GM12878 (cell line): ENCODE measurements around the gene CENPP. TPM values are rescaled to one million over a fixed set of nuclear protein-coding genes. Genes with fewer than 3 reads are reported as not detected.

Experiments used
- ATAC-seq: fragments of 200-7000 bp; cut with Tn5 transposase; 3 replicates; pipeline ENCODE4 v1.9.1; 2020; ENCODE audit warnings: mild to moderate bottlenecking, moderate library complexity
- BruUV-seq: library from RNA; stranded (reverse); fragments of 400-500 nt; replicated peaks from 2 replicates; lab custom pipeline; 2021; lab: Mats Ljungman, UMichigan
- CTCF ChIA-PET: fragments of 300-600 bp; sonication (Branson Sonifier 250); formaldehyde crosslinking; extraction: SDS; loops from one replicate; lab custom pipeline; 2021; ENCODE audit warnings: inconsistent platforms; lab: Yijun Ruan, JAX
- POLR2A ChIA-PET: fragments of 350-600 bp; formaldehyde crosslinking; extraction: SDS; loops from one replicate; lab custom pipeline; 2021; ENCODE audit warnings: inconsistent platforms; lab: Charles Lee
- RAD21 ChIA-PET: fragments of 300-600 bp; sonication (Branson Sonifier 250); formaldehyde crosslinking; loops from one replicate; lab custom pipeline; 2023; ENCODE audit warnings: antibody characterized with exemption; ENCODE audit not compliant: unreplicated experiment; lab: Charles Lee
- SMC1A ChIA-PET: fragments of 300-600 bp; sonication (Branson Sonifier 250); formaldehyde crosslinking; loops from one replicate; lab custom pipeline; 2023; ENCODE audit not compliant: unreplicated experiment, uncharacterized antibody; lab: Charles Lee
- DNase-seq: peaks from one replicate; pipeline ENCODE4 v3.0.0-alpha.2; 2011; ENCODE audit warnings: low read depth, low spot score
- FAIRE-seq: peaks from 3 replicates; lab custom pipeline; 2011; peaks lifted over from hg19 to GRCh38; lab: Jason Lieb, UNC
- H2AFZ ChIP-seq: 2 replicates; pipeline ENCODE4 v1.6.0; 2011; ENCODE audit warnings: low read depth, low read length, control low read depth; ENCODE audit not compliant: control insufficient read depth
- H3K27ac ChIP-seq: 2 replicates; pipeline ENCODE4 v1.5.1; 2011; ENCODE audit warnings: control low read depth; ENCODE audit not compliant: control insufficient read depth, insufficient read depth
- H3K27me3 ChIP-seq, 2 experiments: replicated peaks in 1 of 2; 2 replicates each; pipeline versions ENCODE4 v1.6.0 to v1.6.1; 2011; ENCODE audit warnings: low read length in 1 of 2; ENCODE audit not compliant: control insufficient read depth in 2 of 2, insufficient read depth in 2 of 2
- H3K36me3 ChIP-seq, 2 experiments: 2 replicates each; pipeline ENCODE4 v1.5.1; 2011; ENCODE audit warnings: low read length in 1 of 2; ENCODE audit not compliant: control insufficient read depth in 2 of 2, insufficient read depth in 2 of 2
- H3K4me1 ChIP-seq: 2 replicates; pipeline ENCODE4 v1.6.1; 2011; ENCODE audit warnings: mild to moderate bottlenecking, low read length, moderate library complexity, mixed read lengths; ENCODE audit not compliant: control insufficient read depth, insufficient read depth
- H3K4me2 ChIP-seq: 2 replicates; pipeline ENCODE4 v1.6.0; 2011; ENCODE audit warnings: control low read depth; ENCODE audit not compliant: control insufficient read depth, insufficient read depth
- H3K4me3 ChIP-seq: fragments of 200-600 bp; sonication (generic); 2 replicates; pipeline ENCODE4 v1.5.1; 2016
- H3K79me2 ChIP-seq: 2 replicates; pipeline ENCODE4 v1.6.0; 2011; ENCODE audit warnings: low read length; ENCODE audit not compliant: control insufficient read depth, insufficient read depth
- H3K9ac ChIP-seq: 2 replicates; pipeline ENCODE4 v1.8.0; 2011; ENCODE audit warnings: low read length, control low read depth, mixed read lengths; ENCODE audit not compliant: control insufficient read depth, insufficient read depth
- H3K9me3 ChIP-seq: replicated peaks from 3 replicates; pipeline ENCODE4 v1.5.1; 2011; ENCODE audit warnings: mild to moderate bottlenecking, low read length; ENCODE audit not compliant: control insufficient read depth, insufficient read depth
- H4K20me1 ChIP-seq: 2 replicates; pipeline ENCODE4 v1.6.0; 2011; ENCODE audit not compliant: control insufficient read depth, insufficient read depth
- CBFB ChIP-seq: IDR thresholded peaks from 2 replicates; pipeline ENCODE4 v1.6.1; 2016; ENCODE audit warnings: antibody characterized with exemption, low read depth
- CHD1 ChIP-seq: IDR thresholded peaks from 2 replicates; pipeline ENCODE4 v1.6.1; 2012; ENCODE audit warnings: low read depth, low read length, improper control_type of control experiment
- CREB1 ChIP-seq: IDR thresholded peaks from 2 replicates; pipeline ENCODE4 v1.6.1; 2012; ENCODE audit warnings: low read depth, mild to moderate bottlenecking, inconsistent platforms
- FOXM1 ChIP-seq: IDR thresholded peaks from 2 replicates; pipeline ENCODE4 v1.6.1; 2012; ENCODE audit warnings: low read depth, mild to moderate bottlenecking, inconsistent platforms, low read length, moderate library complexity
- GABPA ChIP-seq: IDR thresholded peaks from 2 replicates; pipeline ENCODE4 v1.6.1; 2014; ENCODE audit warnings: antibody characterized with exemption, low read depth, mild to moderate bottlenecking, inconsistent platforms
- HCFC1 ChIP-seq: fragments of 150-350 bp; IDR thresholded peaks from 2 replicates; pipeline ENCODE4 v1.6.1; 2014; ENCODE audit warnings: low read length
- KAT2A ChIP-seq: conservative IDR thresholded peaks from 2 replicates; pipeline ENCODE4 v1.6.1; 2011; ENCODE audit warnings: low read depth, low read length; ENCODE audit not compliant: control insufficient read depth
- NFYB ChIP-seq: IDR thresholded peaks from 2 replicates; pipeline ENCODE4 v1.6.1; 2011; ENCODE audit warnings: low read depth, mild to moderate bottlenecking, low read length, improper control_type of control experiment, moderate library complexity; ENCODE audit not compliant: insufficient read depth
- NRF1 ChIP-seq: conservative IDR thresholded peaks from 2 replicates; pipeline ENCODE4 v1.6.1; 2011; ENCODE audit warnings: mild to moderate bottlenecking, low read depth, low read length, improper control_type of control experiment
- PKNOX1 ChIP-seq: fragments of 450-650 bp; IDR thresholded peaks from 2 replicates; pipeline ENCODE4 v1.6.1; 2016; ENCODE audit warnings: mild to moderate bottlenecking
- RAD21 ChIP-seq: IDR thresholded peaks from 2 replicates; pipeline ENCODE4 v1.6.1; 2011; ENCODE audit warnings: mild to moderate bottlenecking, low read depth, low read length, moderate library complexity; ENCODE audit not compliant: insufficient read depth
- SMAD5 ChIP-seq: IDR thresholded peaks from 2 replicates; pipeline ENCODE4 v1.6.1; 2016; ENCODE audit warnings: antibody characterized with exemption, low read depth
- USF1 ChIP-seq: IDR thresholded peaks from 2 replicates; pipeline ENCODE4 v1.6.1; 2011; ENCODE audit warnings: borderline replicate concordance, low read depth, mild to moderate bottlenecking, moderate library complexity, mixed read lengths, low read length; ENCODE audit not compliant: insufficient read depth; ENCODE audit errors: extremely low read length
- ZBED1 ChIP-seq: IDR thresholded peaks from 2 replicates; pipeline ENCODE4 v1.6.1; 2016; ENCODE audit warnings: borderline replicate concordance
- ZNF207 ChIP-seq: fragments of 450-650 bp; IDR thresholded peaks from 2 replicates; pipeline ENCODE4 v1.6.1; 2014; ENCODE audit warnings: antibody characterized with exemption, mild to moderate bottlenecking, borderline replicate concordance
- ZNF217 ChIP-seq: fragments of 450-650 bp; IDR thresholded peaks from 2 replicates; pipeline ENCODE4 v1.6.1; 2017; ENCODE audit warnings: antibody characterized with exemption, mild to moderate bottlenecking
- ZNF384 ChIP-seq: IDR thresholded peaks from 2 replicates; pipeline ENCODE4 v1.6.1; 2012; ENCODE audit warnings: low read depth, mild to moderate bottlenecking, low read length, improper control_type of control experiment, borderline replicate concordance
- WGBS: methylation state at CpG from one replicate; pipeline ENCODE4 v1.1.6; 2016; ENCODE audit warnings: low lambda C conversion rate; ENCODE audit not compliant: insufficient replicate concordance, insufficient coverage; ENCODE audit errors: missing lambda C conversion rate; 5-methylcytosine and 5-hydroxymethylcytosine counted together
- in situ Hi-C: fragments of 300-500 bp; cut with MboI; formaldehyde crosslinking; loops from 9 replicates; pipeline ENCODE4 v1.14.3; 2018; ENCODE audit warnings: mixed read lengths
- intact Hi-C: fragments of 100-400 bp; cut with micrococcal nuclease; formaldehyde crosslinking; loops from one replicate; pipeline ENCODE4 v1.14.2; 2022; ENCODE audit not compliant: unreplicated experiment
- polyA plus RNA-seq, 11 experiments: library from polyadenylated mRNA; depleted of rRNA in 4 of 11; unstranded in 6 of 11; stranded (reverse) in 5 of 11; fragments of >200 nt; fragmentation: Nextera tagmentation in 4 of 11; fragmentation: Illumina TruSeq in 1 of 11; extraction: Ambion mirVana in 4 of 11; extraction: Trizol in 1 of 11; gene quantifications; 1 replicate in 1 of 11; 2 replicates in 10 of 11; pipeline versions ENCODE4 v1.2.1 to v1.2.3, GENCODE V29; 2011 to 2016; ENCODE audit warnings: inconsistent platforms in 2 of 11, missing spikeins in 2 of 11, low read depth in 1 of 11
- total RNA-seq, 4 experiments: library from RNA; depleted of rRNA in 3 of 4; stranded (reverse); fragments of >200 nt in 3 of 4; fragmentation: Illumina TruSeq in 1 of 4; extraction: Trizol in 1 of 4; gene quantifications; 2 replicates each; pipeline versions ENCODE4 v1.2.1 to v1.2.3, GENCODE V29; 2013 to 2021
- TF ChIP-seq, protein P1 (sequence below): fragments of 450-650 bp; IDR thresholded peaks from 2 replicates; pipeline ENCODE4 v1.6.1; 2017; ENCODE audit warnings: low read depth, mild to moderate bottlenecking, moderate library complexity
- TF ChIP-seq, protein P2 (sequence below): fragments of 450-650 bp; IDR thresholded peaks from 2 replicates; pipeline ENCODE4 v1.6.1; 2016; ENCODE audit warnings: mild to moderate bottlenecking
- TF ChIP-seq, protein P3 (sequence below): IDR thresholded peaks from 2 replicates; pipeline ENCODE4 v1.6.1; 2011; ENCODE audit warnings: mild to moderate bottlenecking, low read depth, low read length, moderate library complexity; ENCODE audit not compliant: insufficient replicate concordance

Gene CENPP
- total and polyA plus RNA-seq, 10 of the 15 experiments (the other 5 are each of a cell fraction or from before 2014, with no cell fraction given) = 9.4 to 31.4 (median 19.8) TPM

DNA sequence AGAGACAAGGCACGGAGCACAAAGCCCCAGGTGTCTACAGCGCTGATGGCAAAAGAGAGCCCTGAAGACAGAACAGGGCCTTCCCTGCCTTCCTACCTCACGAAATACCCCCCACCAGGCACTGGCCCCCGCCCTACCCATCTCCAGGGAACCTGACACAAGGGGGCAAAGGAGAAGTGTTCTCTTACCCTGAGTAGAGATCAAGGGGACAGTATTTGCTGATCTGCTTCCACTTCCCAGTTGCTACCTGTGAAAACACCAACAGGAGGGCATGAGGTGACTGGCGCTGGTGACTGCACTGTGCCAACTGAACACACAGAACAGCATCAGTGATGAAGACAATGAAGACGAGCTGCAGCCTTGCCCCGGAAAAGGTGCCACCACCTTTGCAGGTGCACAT lies 316.8 kb downstream of the CENPP start:
- RAD21 ChIA-PET = no interaction called here
- SMC1A ChIA-PET = no interaction called here
- CTCF ChIA-PET = no interaction called here
- H3K27me3 ChIP-seq = no peaks in the 10 kb centered on the region
- H3K4me3 ChIP-seq = no peak overlapping the region
- H3K36me3 ChIP-seq = peaks cover 15 to 36% of the 10 kb centered on the region in 2 experiments
- 87% methylated on average over 7 of the region's 7 CpGs for WGBS
- no peaks in the 10 kb centered on the region for H3K4me1 ChIP-seq
- H2AFZ ChIP-seq = no peak overlapping the region
- H3K79me2 ChIP-seq = no peaks in the 10 kb centered on the region
- no peak overlapping the region for H3K9ac ChIP-seq
- no peaks in the 10 kb centered on the region; the same call in 2 of the 3 replicates for H3K9me3 ChIP-seq
- DNase-seq (no peak), FAIRE-seq (no peak), ATAC-seq (no peak)
- intact Hi-C loops = no loop called here
- no peaks in the 10 kb centered on the region; the same call in 1 of the 2 replicates for H4K20me1 ChIP-seq
- no peak overlapping the region for H3K4me2 ChIP-seq
- no TSS peak for BruUV-seq
- H3K27ac ChIP-seq = no peak overlapping the region
- TF ChIP-seq CHD1 (no peak), NFYB (no peak), KAT2A (no peak), ZNF217 (no peak), ZNF207 (no peak), FOXM1 (no peak), HCFC1 (no peak), CBFB (no peak), ZNF384 (no peak), CREB1 (no peak), PKNOX1 (no peak), RAD21 (no peak), GABPA (no peak), NRF1 (no peak), USF1 (no peak), SMAD5 (no peak), ZBED1 (no peak)
- TF ChIP-seq, protein P1, sequence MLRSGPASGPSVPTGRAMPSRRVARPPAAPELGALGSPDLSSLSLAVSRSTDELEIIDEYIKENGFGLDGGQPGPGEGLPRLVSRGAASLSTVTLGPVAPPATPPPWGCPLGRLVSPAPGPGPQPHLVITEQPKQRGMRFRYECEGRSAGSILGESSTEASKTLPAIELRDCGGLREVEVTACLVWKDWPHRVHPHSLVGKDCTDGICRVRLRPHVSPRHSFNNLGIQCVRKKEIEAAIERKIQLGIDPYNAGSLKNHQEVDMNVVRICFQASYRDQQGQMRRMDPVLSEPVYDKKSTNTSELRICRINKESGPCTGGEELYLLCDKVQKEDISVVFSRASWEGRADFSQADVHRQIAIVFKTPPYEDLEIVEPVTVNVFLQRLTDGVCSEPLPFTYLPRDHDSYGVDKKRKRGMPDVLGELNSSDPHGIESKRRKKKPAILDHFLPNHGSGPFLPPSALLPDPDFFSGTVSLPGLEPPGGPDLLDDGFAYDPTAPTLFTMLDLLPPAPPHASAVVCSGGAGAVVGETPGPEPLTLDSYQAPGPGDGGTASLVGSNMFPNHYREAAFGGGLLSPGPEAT = no peak
- TF ChIP-seq, protein P2, sequence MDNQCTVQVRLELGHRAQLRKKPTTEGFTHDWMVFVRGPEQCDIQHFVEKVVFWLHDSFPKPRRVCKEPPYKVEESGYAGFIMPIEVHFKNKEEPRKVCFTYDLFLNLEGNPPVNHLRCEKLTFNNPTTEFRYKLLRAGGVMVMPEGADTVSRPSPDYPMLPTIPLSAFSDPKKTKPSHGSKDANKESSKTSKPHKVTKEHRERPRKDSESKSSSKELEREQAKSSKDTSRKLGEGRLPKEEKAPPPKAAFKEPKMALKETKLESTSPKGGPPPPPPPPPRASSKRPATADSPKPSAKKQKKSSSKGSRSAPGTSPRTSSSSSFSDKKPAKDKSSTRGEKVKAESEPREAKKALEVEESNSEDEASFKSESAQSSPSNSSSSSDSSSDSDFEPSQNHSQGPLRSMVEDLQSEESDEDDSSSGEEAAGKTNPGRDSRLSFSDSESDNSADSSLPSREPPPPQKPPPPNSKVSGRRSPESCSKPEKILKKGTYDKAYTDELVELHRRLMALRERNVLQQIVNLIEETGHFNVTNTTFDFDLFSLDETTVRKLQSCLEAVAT = no peak
- TF ChIP-seq, protein P3, sequence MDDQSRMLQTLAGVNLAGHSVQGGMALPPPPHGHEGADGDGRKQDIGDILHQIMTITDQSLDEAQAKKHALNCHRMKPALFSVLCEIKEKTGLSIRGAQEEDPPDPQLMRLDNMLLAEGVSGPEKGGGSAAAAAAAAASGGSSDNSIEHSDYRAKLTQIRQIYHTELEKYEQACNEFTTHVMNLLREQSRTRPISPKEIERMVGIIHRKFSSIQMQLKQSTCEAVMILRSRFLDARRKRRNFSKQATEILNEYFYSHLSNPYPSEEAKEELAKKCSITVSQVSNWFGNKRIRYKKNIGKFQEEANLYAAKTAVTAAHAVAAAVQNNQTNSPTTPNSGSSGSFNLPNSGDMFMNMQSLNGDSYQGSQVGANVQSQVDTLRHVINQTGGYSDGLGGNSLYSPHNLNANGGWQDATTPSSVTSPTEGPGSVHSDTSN = no peak
- TF ChIP-seq, all 136 proteins: peak for 0
- in situ Hi-C loops = no loop called here
- POLR2A ChIA-PET = no interaction called here
